Spleen (tissue), 7 donors: ENCODE data around the gene DLG5.

Source experiments
- POLR2A ChIP-seq, 3 donors: fragments of 450-650 bp; IDR thresholded peaks; one replicate each; pipeline ENCODE4 v1.5.1; 2017; ENCODE audit warnings: antibody characterized with exemption in 3 of 3, mild to moderate bottlenecking in 1 of 3
- POLR2AphosphoS5 ChIP-seq, 3 donors: sonication (generic); formaldehyde crosslinking; IDR thresholded peaks; one replicate each; pipeline ENCODE4 v1.5.1; 2017; ENCODE audit warnings: antibody characterized with exemption in 3 of 3
- TF ChIP-seq, protein P1 (sequence below), 11 experiments: fragments of 200-600 bp in 7 of 11; fragments of 450-650 bp in 4 of 11; sonication (generic) in 4 of 11; IDR thresholded peaks in 8 of 11; conservative IDR thresholded peaks in 3 of 11; 1 replicate in 7 of 11; 2 replicates in 4 of 11; pipeline versions ENCODE4 v1.4.0 to v1.8.0; 2016 to 2021; ENCODE audit warnings: antibody characterized with exemption in 11 of 11, inconsistent platforms in 4 of 11, mild to moderate bottlenecking in 1 of 11
- donor health status: DM: no; HTN: no; CAD: no; lungs with moderate emphysema.
- donor health status: DM: no; HTN: no; CAD: no.
- donor health status: DM: no; HTN: no; CAD: no.

DNA sequence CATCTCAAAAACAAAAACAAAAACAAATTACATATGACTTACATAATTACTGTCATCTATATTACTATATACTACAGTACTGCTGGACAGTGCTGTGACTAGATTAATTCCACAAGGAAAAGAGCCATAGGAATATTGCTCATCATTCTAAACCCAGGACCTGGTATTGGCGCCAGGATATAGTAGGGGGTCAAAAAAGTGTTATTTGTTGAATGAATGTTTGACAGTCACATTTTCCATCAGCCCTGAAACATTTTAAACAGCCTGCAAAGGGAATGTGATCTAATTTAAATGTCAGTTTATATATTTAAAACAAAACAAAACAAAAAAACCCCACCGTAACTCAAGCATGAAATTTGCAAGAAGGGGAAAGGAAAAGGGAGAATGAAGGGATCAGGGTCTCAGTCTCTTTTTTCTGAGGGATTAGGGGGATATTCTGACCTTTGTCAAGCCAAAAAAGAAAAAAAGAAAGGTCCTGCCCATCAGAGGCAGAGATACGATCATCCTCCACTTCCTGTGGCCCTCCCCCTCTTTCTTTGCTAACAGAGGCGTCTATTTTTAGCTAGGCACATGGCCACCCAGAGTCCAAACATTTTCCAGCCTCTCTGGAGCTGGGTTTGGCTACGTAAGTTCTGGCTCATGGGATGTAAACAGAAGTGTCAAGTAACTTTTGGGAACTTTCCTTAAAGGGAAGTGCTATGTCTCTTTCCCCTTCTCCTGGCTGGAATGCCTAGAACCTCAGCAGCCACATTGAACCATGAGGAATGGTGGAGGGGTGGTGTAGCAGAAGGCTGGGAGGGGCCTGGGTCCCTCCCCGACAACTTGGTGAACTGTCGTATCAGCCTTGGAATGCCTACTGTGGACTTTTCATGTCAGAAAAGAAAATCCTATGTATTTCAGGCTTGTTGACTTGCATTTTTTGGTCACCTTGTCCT lies 44.6 kb upstream of the DLG5 start:
- TF ChIP-seq POLR2AphosphoS5 (IDR thresholded peaks at IDR 0.05): peak in 1 of 3 donors; percentile 55
- TF ChIP-seq, protein P1, sequence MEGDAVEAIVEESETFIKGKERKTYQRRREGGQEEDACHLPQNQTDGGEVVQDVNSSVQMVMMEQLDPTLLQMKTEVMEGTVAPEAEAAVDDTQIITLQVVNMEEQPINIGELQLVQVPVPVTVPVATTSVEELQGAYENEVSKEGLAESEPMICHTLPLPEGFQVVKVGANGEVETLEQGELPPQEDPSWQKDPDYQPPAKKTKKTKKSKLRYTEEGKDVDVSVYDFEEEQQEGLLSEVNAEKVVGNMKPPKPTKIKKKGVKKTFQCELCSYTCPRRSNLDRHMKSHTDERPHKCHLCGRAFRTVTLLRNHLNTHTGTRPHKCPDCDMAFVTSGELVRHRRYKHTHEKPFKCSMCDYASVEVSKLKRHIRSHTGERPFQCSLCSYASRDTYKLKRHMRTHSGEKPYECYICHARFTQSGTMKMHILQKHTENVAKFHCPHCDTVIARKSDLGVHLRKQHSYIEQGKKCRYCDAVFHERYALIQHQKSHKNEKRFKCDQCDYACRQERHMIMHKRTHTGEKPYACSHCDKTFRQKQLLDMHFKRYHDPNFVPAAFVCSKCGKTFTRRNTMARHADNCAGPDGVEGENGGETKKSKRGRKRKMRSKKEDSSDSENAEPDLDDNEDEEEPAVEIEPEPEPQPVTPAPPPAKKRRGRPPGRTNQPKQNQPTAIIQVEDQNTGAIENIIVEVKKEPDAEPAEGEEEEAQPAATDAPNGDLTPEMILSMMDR (IDR thresholded peaks at IDR 0.05 in 8 of 11, conservative IDR thresholded peaks at IDR 0.05 in 3 of 11): no peak
- TF ChIP-seq POLR2A (IDR thresholded peaks at IDR 0.05): no peak
